Stimulated activated CD8-positive, alpha-beta memory T cell treated with anti-CD3 and anti-CD28 coated beads, Interleukin-7, amount 100 ng/mL, for 1 hour (primary cell): Measurements from ENCODE around the gene AKAP13.
A peak's percentile ranks its signal among the peaks of the same experiment; 100 is the strongest.

Experiments
- DNase-seq, 2 donors: peaks; one replicate each; pipeline ENCODE4 v3.0.0-alpha.2; 2020; ENCODE audit warnings: low read depth in 2 of 2

AKAP13 gene

GRCh38 chr15:85706779-85707518, 326.5 kb downstream of the AKAP13 start:
- DNase-seq, result peak in 1 of 2 donors; percentile 19

GRCh38 chr15:85707519-85708338, 327.3 kb downstream of the AKAP13 start:
- no peak for DNase-seq

- no peak for DNase-seq
These were observed 328.1 kb downstream of the AKAP13 start for GRCh38 chr15:85708402-85708941.

- no peak for DNase-seq
These were observed 328.8 kb downstream of the AKAP13 start for GRCh38 chr15:85709250-85709649.

- no peak for DNase-seq
These were observed 330.0 kb downstream of the AKAP13 start for GRCh38 chr15:85710340-85710842.

GRCh38 chr15:85711580-85712192, 331.3 kb downstream of the AKAP13 start:
- DNase-seq, result no peak

- no peak for DNase-seq
These were observed 335.9 kb downstream of the AKAP13 start for GRCh38 chr15:85716261-85716660.

- no peak for DNase-seq
These were observed 336.8 kb downstream of the AKAP13 start for GRCh38 chr15:85717212-85717611.

- DNase-seq, result no peak
These were observed 338.0 kb downstream of the AKAP13 start for GRCh38 chr15:85718271-85718971.

GRCh38 chr15:85718981-85719380, 338.6 kb downstream of the AKAP13 start:
- DNase-seq, result no peak

GRCh38 chr15:85722374-85723152, 342.2 kb downstream of the AKAP13 start:
- DNase-seq, result no peak

GRCh38 chr15:85723960-85724945, 343.9 kb downstream of the AKAP13 start:
- no peak for DNase-seq

GRCh38 chr15:85725019-85725418, 344.6 kb downstream of the AKAP13 start:
- no peak for DNase-seq

- no peak for DNase-seq
These were observed 345.2 kb downstream of the AKAP13 start for GRCh38 chr15:85725564-85725963.

GRCh38 chr15:85726454-85726853, 346.1 kb downstream of the AKAP13 start:
- no peak for DNase-seq

GRCh38 chr15:85727068-85727467, 346.7 kb downstream of the AKAP13 start:
- DNase-seq, result no peak

- no peak for DNase-seq
These were observed 349.8 kb downstream of the AKAP13 start for GRCh38 chr15:85730001-85730820.

GRCh38 chr15:85733416-85733815, 353.0 kb downstream of the AKAP13 start:
- DNase-seq, result no peak

- DNase-seq, result no peak
These were observed 356.7 kb downstream of the AKAP13 start for GRCh38 chr15:85737061-85737460.
